HG03097 (cell line): Measurements from ENCODE around the gene CNTNAP2.
"Not testable (repeated sequence)": the region's sequence is repeated elsewhere in the genome, so short reads cannot be mapped to it uniquely, and the experiment has no call there.

Experiments used
- ATAC-seq: cut with Tn5 transposase; IDR thresholded peaks from one replicate; pipeline ENCODE4 v1.9.1; 2021; ENCODE audit not compliant: unreplicated experiment, low FRiP score

The CNTNAP2 gene

GRCh38 chr7:147571436-147572185 lies 1455.0 kb downstream of the CNTNAP2 start:
- no peak for ATAC-seq

GRCh38 chr7:147578196-147578595 lies 1461.6 kb downstream of the CNTNAP2 start:
- ATAC-seq, result no peak

GRCh38 chr7:147579148-147579547 lies 1462.5 kb downstream of the CNTNAP2 start:
- ATAC-seq, result no peak

- no peak for ATAC-seq
These were observed 1468.2 kb downstream of the CNTNAP2 start for GRCh38 chr7:147584771-147585193.

- ATAC-seq, result no peak
These were observed 1469.5 kb downstream of the CNTNAP2 start for GRCh38 chr7:147586110-147586509.

- ATAC-seq, result no peak
These were observed 1469.9 kb downstream of the CNTNAP2 start for GRCh38 chr7:147586526-147586925.

GRCh38 chr7:147593271-147594057 lies 1476.9 kb downstream of the CNTNAP2 start:
- ATAC-seq, result no peak

- ATAC-seq, result no peak
These were observed 1478.4 kb downstream of the CNTNAP2 start for GRCh38 chr7:147595042-147595441.

GRCh38 chr7:147598687-147599086 lies 1482.1 kb downstream of the CNTNAP2 start:
- ATAC-seq, result not testable (repeated sequence)

GRCh38 chr7:147605323-147605722 lies 1488.7 kb downstream of the CNTNAP2 start:
- no peak for ATAC-seq

GRCh38 chr7:147607157-147607800 lies 1490.7 kb downstream of the CNTNAP2 start:
- no peak for ATAC-seq

GRCh38 chr7:147611431-147611830 lies 1494.8 kb downstream of the CNTNAP2 start:
- ATAC-seq, result no peak

- ATAC-seq, result no peak
These were observed 1518.7 kb downstream of the CNTNAP2 start for GRCh38 chr7:147635288-147635687.

- no peak for ATAC-seq
These were observed 1520.0 kb downstream of the CNTNAP2 start for GRCh38 chr7:147636553-147636952.

GRCh38 chr7:147638566-147638965 lies 1522.0 kb downstream of the CNTNAP2 start:
- ATAC-seq, result no peak

- no peak for ATAC-seq
These were observed 1522.4 kb downstream of the CNTNAP2 start for GRCh38 chr7:147639037-147639436.

- no peak for ATAC-seq
These were observed 1523.2 kb downstream of the CNTNAP2 start for GRCh38 chr7:147639751-147640150.

- no peak for ATAC-seq
These were observed 1524.2 kb downstream of the CNTNAP2 start for GRCh38 chr7:147640821-147641220.

GRCh38 chr7:147646568-147646967 lies 1530.0 kb downstream of the CNTNAP2 start:
- no peak for ATAC-seq

GRCh38 chr7:147650991-147651390 lies 1534.4 kb downstream of the CNTNAP2 start:
- no peak for ATAC-seq

GRCh38 chr7:147651601-147652000 lies 1535.0 kb downstream of the CNTNAP2 start:
- ATAC-seq, result no peak
